ENCODE data around the gene SMG5.

The SMG5 gene

GRCh38 chr1:156279837-156280236 lies 2.8 kb downstream of the SMG5 start:
- no peak for DNase-seq

GRCh38 chr1:156276966-156277381 lies 5.7 kb downstream of the SMG5 start:
- peak; percentile 28 to 30 for DNase-seq

- peak; percentile 41 to 82 for DNase-seq
Observed at GRCh38 chr1:156276532-156276931, 6.1 kb downstream of the SMG5 start.

GRCh38 chr1:156270314-156270713 lies 12.3 kb downstream of the SMG5 start:
- no peak for DNase-seq

GRCh38 chr1:156268336-156268735 lies 14.3 kb downstream of the SMG5 start:
- no peak for DNase-seq

GRCh38 chr1:156266051-156266450 lies 16.6 kb downstream of the SMG5 start:
- no peak for DNase-seq

GRCh38 chr1:156263288-156263655 lies 19.4 kb downstream of the SMG5 start:
- DNase-seq = no peak

GRCh38 chr1:156262461-156263287 lies 20.0 kb downstream of the SMG5 start:
- no peak for DNase-seq

GRCh38 chr1:156260896-156261295 lies 21.7 kb downstream of the SMG5 start:
- DNase-seq = no peak

GRCh38 chr1:156259805-156260204 lies 22.8 kb downstream of the SMG5 start:
- DNase-seq = no peak

- DNase-seq = no peak
Observed at GRCh38 chr1:156258859-156259258, 23.8 kb downstream of the SMG5 start.

GRCh38 chr1:156257711-156258110 lies 24.9 kb downstream of the SMG5 start:
- no peak for DNase-seq

- no peak for DNase-seq
Observed at GRCh38 chr1:156253634-156254033, 29.0 kb downstream of the SMG5 start.

- no peak for DNase-seq
Observed at GRCh38 chr1:156251527-156251926, 31.1 kb downstream of the SMG5 start.

- DNase-seq = no peak
Observed at GRCh38 chr1:156249593-156249992, 33.0 kb downstream of the SMG5 start.

GRCh38 chr1:156248323-156248683 lies 34.3 kb downstream of the SMG5 start:
- DNase-seq = no peak

GRCh38 chr1:156247460-156248322 lies 34.9 kb downstream of the SMG5 start, which contains the start of gene PAQR6:
Gene PAQR6, minus strand, starts transcription at chr1:156248056. Its CDS starts 1,325 bp downstream, at chr1:156246731.
- no peak for DNase-seq

- no peak for DNase-seq
Observed at GRCh38 chr1:156246781-156247459, 35.7 kb downstream of the SMG5 start.

GRCh38 chr1:156246241-156246780 lies 36.3 kb downstream of the SMG5 start:
- no peak for DNase-seq

GRCh38 chr1:156245451-156246232 lies 37.0 kb downstream of the SMG5 start:
- DNase-seq = peak in 1 of 2 donors; percentile 11

GRCh38 chr1:156244712-156245111 lies 37.9 kb downstream of the SMG5 start:
- DNase-seq = no peak

GRCh38 chr1:156244126-156244525 lies 38.5 kb downstream of the SMG5 start:
- DNase-seq = no peak

Data from inflammatory macrophage (primary cell).